ENCODE data around the gene KLHL35.

KLHL35 gene

GRCh38 chr11:75467881-75468280 lies 34.9 kb upstream of the KLHL35 start:
- H3K4me3 ChIP-seq (ENCODE audit: low read length): no peak overlapping the region
- H3K27me3 ChIP-seq (ENCODE audit: control insufficient read depth, insufficient read depth, low read length): no peaks in the 10 kb centered on the region
- DNase-seq (ENCODE audit: low read depth, low spot score): no peak
- H3K27ac ChIP-seq (ENCODE audit: low read length): no peak overlapping the region
- H3K9me3 ChIP-seq (ENCODE audit: control insufficient read depth, insufficient read depth, low read length): no peaks in the 10 kb centered on the region
- WGBS (ENCODE audit: insufficient coverage, insufficient read length): no CpG with 5 or more reads among the region's 4 CpGs
- no peaks in the 10 kb centered on the region for H3K36me3 ChIP-seq (ENCODE audit: control insufficient read depth, insufficient read depth, low read length)
- H3K4me1 ChIP-seq (ENCODE audit: control insufficient read depth, insufficient read depth, low read length): peaks cover 5% of the 10 kb centered on the region; the same call in 1 of the 2 replicates

DNA sequence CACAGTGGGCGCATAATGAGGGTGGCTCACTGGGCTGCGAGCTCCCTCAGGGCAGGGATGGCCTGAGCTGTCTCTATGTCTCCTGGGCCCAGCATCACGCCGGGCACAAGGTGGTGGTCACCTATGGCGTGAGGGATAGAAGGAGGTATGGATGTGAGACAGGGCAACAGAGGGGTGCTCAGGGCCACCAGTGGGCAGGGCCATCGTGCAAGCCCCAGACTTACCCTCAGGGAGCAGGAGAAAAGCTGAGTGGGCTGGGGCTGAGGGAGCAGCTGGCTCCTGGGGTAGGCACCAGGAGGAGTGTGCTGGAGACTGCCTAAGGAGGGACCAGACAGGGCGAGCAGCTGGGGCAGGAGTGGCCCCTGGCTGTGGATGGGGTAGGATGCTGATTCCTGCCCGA lies 34.3 kb upstream of the KLHL35 start:
- WGBS (ENCODE audit: insufficient coverage, insufficient read length): no CpG with 5 or more reads among the region's 8 CpGs
- no peaks in the 10 kb centered on the region for H3K36me3 ChIP-seq (ENCODE audit: control insufficient read depth, insufficient read depth, low read length)
- H3K9me3 ChIP-seq (ENCODE audit: control insufficient read depth, insufficient read depth, low read length): no peaks in the 10 kb centered on the region
- DNase-seq (ENCODE audit: low read depth, low spot score): no peak
- no peaks in the 10 kb centered on the region for H3K27me3 ChIP-seq (ENCODE audit: control insufficient read depth, insufficient read depth, low read length)
- peaks cover 9% of the 10 kb centered on the region for H3K4me1 ChIP-seq (ENCODE audit: control insufficient read depth, insufficient read depth, low read length)
- no peak overlapping the region for H3K27ac ChIP-seq (ENCODE audit: low read length)
- no peak overlapping the region for H3K4me3 ChIP-seq (ENCODE audit: low read length)

DNA sequence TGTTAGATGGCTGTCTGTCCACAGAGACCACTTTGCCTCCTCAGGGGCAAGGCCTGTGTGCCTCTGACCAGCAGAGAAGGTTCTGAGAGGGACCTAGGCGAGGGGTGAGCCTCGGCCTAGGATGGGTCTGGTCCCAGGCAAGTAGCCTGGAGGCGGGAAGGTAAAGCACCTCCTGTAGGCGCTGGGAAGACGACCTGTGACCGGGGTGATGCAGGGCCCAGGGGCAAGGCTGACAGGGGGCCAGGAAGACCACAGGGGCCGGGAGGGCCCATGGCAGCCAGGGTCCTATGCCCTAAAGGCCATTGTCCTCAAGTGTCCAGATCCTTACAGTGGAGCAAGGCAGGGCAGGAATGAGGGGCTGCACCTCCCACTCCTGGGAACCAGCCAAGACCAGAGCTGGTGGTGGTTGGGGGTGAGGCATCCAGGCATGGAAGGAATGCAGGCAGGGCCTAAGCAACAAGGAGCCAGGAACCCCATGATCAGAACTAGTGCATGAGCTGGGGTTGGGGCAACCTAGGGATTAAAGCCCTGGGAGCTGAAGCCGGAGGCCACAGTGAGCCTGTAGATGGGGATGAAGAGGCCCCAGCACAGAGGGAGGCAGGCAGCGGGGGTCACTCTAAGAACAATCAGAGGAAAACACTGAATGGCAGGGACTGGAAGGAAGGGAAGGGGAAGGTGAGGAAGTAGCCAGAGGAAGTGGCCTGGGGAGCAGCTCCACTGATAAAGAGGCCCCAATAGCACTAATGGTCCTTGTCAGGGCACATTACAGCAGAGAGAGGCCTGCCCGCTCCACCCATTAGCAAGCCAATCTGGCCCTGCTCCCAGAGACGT lies 32.9 kb upstream of the KLHL35 start:
- H3K27me3 ChIP-seq (ENCODE audit: control insufficient read depth, insufficient read depth, low read length): no peaks in the 10 kb centered on the region
- no peak for DNase-seq (ENCODE audit: low read depth, low spot score)
- H3K9me3 ChIP-seq (ENCODE audit: control insufficient read depth, insufficient read depth, low read length): no peaks in the 10 kb centered on the region
- WGBS (ENCODE audit: insufficient coverage, insufficient read length): no CpG with 5 or more reads among the region's 11 CpGs
- H3K4me1 ChIP-seq (ENCODE audit: control insufficient read depth, insufficient read depth, low read length): peaks cover 9% of the 10 kb centered on the region
- H3K36me3 ChIP-seq (ENCODE audit: control insufficient read depth, insufficient read depth, low read length): no peaks in the 10 kb centered on the region
- no peak overlapping the region for H3K4me3 ChIP-seq (ENCODE audit: low read length)
- no peak overlapping the region for H3K27ac ChIP-seq (ENCODE audit: low read length)

DNA sequence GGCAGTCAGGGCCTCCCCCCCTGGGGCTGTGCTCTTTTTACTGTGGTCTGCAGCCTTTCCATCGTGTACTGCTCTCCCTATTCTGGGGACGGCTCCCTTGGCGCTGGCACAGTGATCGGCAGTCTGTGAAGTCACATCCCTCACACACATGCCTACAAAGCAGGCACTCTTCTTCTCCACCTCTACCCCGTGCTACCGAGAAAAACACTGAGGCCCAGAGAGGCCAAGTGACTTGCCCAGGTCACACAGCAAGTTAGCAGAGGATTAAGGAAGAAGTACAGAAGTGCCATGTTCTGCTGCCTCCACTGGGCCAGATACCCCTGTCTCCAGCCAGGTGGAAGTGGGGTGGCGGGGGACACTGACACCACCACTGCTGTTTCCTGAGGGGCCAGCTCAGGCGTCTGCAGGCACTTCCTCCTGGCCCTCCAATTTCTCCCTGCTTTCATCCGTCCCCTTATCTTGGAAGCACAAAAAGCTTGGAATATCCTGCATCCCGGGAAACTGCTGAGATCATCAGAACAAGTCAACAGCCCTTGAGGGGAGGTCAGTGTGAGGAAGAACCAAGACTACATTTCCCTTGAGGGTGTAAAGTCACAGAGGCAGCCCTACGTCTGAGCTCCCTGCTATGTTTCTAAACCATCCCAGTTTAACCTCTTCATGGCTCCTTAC lies 30.2 kb upstream of the KLHL35 start:
- DNase-seq (ENCODE audit: low read depth, low spot score): no peak
- Histone ChIP-seq H3K27me3 (ENCODE audit: control insufficient read depth, insufficient read depth, low read length) (no peaks in the 10 kb centered on the region), H3K9me3 (ENCODE audit: control insufficient read depth, insufficient read depth, low read length) (no peaks in the 10 kb centered on the region), H3K4me3 (ENCODE audit: low read length) (no peak overlapping the region), H3K36me3 (ENCODE audit: control insufficient read depth, insufficient read depth, low read length) (no peaks in the 10 kb centered on the region), H3K27ac (ENCODE audit: low read length) (no peak overlapping the region), H3K4me1 (ENCODE audit: control insufficient read depth, insufficient read depth, low read length) (peaks cover 9% of the 10 kb centered on the region)
- WGBS (ENCODE audit: insufficient coverage, insufficient read length): no CpG with 5 or more reads among the region's 11 CpGs

DNA sequence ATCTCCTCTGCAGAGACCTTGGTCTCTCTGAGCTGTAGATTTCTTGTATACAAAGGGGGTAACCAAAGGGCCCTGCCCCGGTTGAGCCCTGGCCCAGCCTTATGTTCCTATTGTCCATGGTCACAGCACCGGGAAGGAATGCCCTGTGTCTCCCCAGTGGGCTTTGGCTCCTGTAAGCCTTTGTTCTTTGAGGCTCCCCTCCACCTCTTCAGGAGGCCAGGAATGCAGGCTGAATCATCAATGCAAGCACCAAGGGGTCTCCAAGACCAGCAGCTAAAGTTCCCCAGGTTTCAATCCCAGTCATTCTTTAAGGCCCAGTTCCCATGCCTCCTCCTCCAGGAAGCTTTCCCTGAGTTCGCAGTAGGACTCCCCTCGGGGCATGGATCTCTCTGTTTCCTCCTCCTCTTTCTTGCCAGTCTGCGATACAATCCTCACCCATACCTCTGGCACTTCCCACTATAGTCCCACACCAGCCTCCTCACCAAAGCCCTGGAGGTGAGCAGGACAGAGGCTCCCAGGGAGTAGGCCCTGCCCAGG lies 29.2 kb upstream of the KLHL35 start:
- H3K4me1 ChIP-seq (ENCODE audit: control insufficient read depth, insufficient read depth, low read length): peaks cover 9% of the 10 kb centered on the region
- H3K4me3 ChIP-seq (ENCODE audit: low read length): no peak overlapping the region
- H3K27me3 ChIP-seq (ENCODE audit: control insufficient read depth, insufficient read depth, low read length): no peaks in the 10 kb centered on the region
- no peak for DNase-seq (ENCODE audit: low read depth, low spot score)
- H3K9me3 ChIP-seq (ENCODE audit: control insufficient read depth, insufficient read depth, low read length): no peaks in the 10 kb centered on the region
- WGBS (ENCODE audit: insufficient coverage, insufficient read length): no CpG with 5 or more reads among the region's 5 CpGs
- H3K36me3 ChIP-seq (ENCODE audit: control insufficient read depth, insufficient read depth, low read length): no peaks in the 10 kb centered on the region
- no peak overlapping the region for H3K27ac ChIP-seq (ENCODE audit: low read length)

GRCh38 chr11:75461151-75461550 lies 28.1 kb upstream of the KLHL35 start:
- Histone ChIP-seq H3K4me1 (ENCODE audit: control insufficient read depth, insufficient read depth, low read length) (peaks cover 8% of the 10 kb centered on the region), H3K4me3 (ENCODE audit: low read length) (no peak overlapping the region), H3K9me3 (ENCODE audit: control insufficient read depth, insufficient read depth, low read length) (no peaks in the 10 kb centered on the region), H3K27ac (ENCODE audit: low read length) (no peak overlapping the region), H3K27me3 (ENCODE audit: control insufficient read depth, insufficient read depth, low read length) (no peaks in the 10 kb centered on the region), H3K36me3 (ENCODE audit: control insufficient read depth, insufficient read depth, low read length) (no peaks in the 10 kb centered on the region)
- no peak for DNase-seq (ENCODE audit: low read depth, low spot score)
- WGBS (ENCODE audit: insufficient coverage, insufficient read length): no CpG with 5 or more reads among the region's 6 CpGs

DNA sequence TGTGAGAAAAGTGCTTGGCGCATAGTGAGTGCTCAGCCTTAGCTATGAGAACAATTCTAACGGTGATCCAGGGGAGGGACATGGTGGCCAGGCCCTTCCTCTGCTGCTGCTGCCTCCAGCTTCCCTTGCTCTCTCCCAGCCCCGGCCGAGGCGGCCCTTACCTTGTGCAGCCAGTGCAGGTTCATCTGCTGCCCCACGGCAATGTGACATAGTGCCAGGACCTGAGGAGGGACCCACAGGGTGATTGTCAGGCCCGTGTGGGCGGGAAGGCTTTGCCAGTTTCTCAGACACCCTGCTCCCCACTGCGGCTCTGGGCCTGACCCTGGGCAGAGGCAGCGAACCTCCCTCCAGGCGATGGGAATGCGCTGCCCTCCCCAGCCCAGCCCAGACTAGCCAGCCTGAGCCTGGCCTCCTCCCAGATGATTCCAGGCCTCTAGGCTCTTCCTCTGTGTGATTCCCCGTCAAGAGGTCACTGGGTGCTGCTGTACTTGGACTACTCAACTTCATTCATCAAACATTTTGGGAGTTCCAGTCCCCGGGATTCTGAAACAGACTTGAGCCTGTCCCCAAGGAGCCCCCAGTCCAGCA lies 23.7 kb upstream of the KLHL35 start:
- no peak for DNase-seq (ENCODE audit: low read depth, low spot score)
- Histone ChIP-seq H3K4me3 (ENCODE audit: low read length) (no peak overlapping the region), H3K27me3 (ENCODE audit: control insufficient read depth, insufficient read depth, low read length) (no peaks in the 10 kb centered on the region), H3K9me3 (ENCODE audit: control insufficient read depth, insufficient read depth, low read length) (no peaks in the 10 kb centered on the region), H3K4me1 (ENCODE audit: control insufficient read depth, insufficient read depth, low read length) (no peaks in the 10 kb centered on the region), H3K27ac (ENCODE audit: low read length) (no peak overlapping the region), H3K36me3 (ENCODE audit: control insufficient read depth, insufficient read depth, low read length) (no peaks in the 10 kb centered on the region)
- WGBS (ENCODE audit: insufficient coverage, insufficient read length): no CpG with 5 or more reads among the region's 14 CpGs

GRCh38 chr11:75454987-75455386 lies 22.0 kb upstream of the KLHL35 start:
- no peaks in the 10 kb centered on the region for H3K9me3 ChIP-seq (ENCODE audit: control insufficient read depth, insufficient read depth, low read length)
- no peaks in the 10 kb centered on the region for H3K36me3 ChIP-seq (ENCODE audit: control insufficient read depth, insufficient read depth, low read length)
- no peak overlapping the region for H3K27ac ChIP-seq (ENCODE audit: low read length)
- WGBS (ENCODE audit: insufficient coverage, insufficient read length): no CpG with 5 or more reads among the region's 5 CpGs
- no peaks in the 10 kb centered on the region for H3K4me1 ChIP-seq (ENCODE audit: control insufficient read depth, insufficient read depth, low read length)
- H3K4me3 ChIP-seq (ENCODE audit: low read length): no peak overlapping the region
- H3K27me3 ChIP-seq (ENCODE audit: control insufficient read depth, insufficient read depth, low read length): no peaks in the 10 kb centered on the region
- DNase-seq (ENCODE audit: low read depth, low spot score): no peak

GRCh38 chr11:75453916-75454655 lies 21.1 kb upstream of the KLHL35 start:
- Histone ChIP-seq H3K27me3 (ENCODE audit: control insufficient read depth, insufficient read depth, low read length) (no peaks in the 10 kb centered on the region), H3K4me1 (ENCODE audit: control insufficient read depth, insufficient read depth, low read length) (no peaks in the 10 kb centered on the region), H3K27ac (ENCODE audit: low read length) (no peak overlapping the region), H3K9me3 (ENCODE audit: control insufficient read depth, insufficient read depth, low read length) (no peaks in the 10 kb centered on the region), H3K4me3 (ENCODE audit: low read length) (no peak overlapping the region), H3K36me3 (ENCODE audit: control insufficient read depth, insufficient read depth, low read length) (no peaks in the 10 kb centered on the region)
- no peak for DNase-seq (ENCODE audit: low read depth, low spot score)
- WGBS (ENCODE audit: insufficient coverage, insufficient read length): no CpG with 5 or more reads among the region's 9 CpGs
